Measurements from ENCODE around the gene GON7.
"Not testable (repeated sequence)": the region's sequence is repeated elsewhere in the genome, so short reads cannot be mapped to it uniquely, and the experiment has no call there.

Gene GON7

DNA sequence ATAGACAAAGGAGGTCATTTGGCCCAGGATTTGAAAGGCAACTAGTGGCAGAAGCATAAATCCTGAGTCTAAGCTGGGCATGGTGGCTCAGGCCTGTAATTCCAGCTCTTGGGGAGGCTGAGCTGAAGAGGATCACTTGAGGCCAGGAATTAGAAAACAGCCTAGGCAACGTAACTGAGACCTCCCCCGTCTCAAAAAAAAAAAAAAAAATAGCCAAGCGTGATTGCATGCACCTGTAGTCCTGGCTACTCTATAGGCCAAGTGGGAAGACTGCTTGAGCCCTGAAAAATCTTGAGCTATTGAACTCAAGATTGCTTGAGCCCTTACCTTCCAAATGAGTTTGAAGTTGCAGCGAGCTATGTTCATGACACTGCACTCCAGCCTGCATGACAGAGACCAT lies 7.8 kb downstream of the GON7 start:
- DNase-seq (ENCODE audit: low read depth) = no peak

GRCh38 chr14:93195316-93195999 lies 11.4 kb downstream of the GON7 start:
- no peak for DNase-seq (ENCODE audit: low read depth)

GRCh38 chr14:93186956-93187355 lies 19.9 kb downstream of the GON7 start:
- no peak for DNase-seq (ENCODE audit: low read depth)

DNA sequence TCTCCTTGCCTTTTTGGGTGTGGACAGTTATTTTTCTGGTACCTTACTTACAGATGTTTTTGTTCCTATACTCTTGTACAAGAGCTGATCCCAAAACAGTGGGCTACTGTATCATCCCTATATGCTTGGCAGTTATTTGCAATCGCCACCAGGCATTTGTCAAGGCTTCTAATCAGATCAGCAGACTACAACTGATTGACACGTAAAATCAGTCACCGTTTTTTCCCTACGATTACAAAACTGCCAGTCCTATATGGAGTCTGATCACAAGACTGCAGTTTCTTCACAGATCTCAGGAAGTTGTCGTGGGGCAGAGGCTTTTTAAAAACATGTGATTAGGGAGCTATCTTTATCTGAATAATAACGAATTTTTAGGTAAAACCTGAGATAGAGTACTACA lies 20.4 kb downstream of the GON7 start:
- DNase-seq (ENCODE audit: low read depth) = no peak

DNA sequence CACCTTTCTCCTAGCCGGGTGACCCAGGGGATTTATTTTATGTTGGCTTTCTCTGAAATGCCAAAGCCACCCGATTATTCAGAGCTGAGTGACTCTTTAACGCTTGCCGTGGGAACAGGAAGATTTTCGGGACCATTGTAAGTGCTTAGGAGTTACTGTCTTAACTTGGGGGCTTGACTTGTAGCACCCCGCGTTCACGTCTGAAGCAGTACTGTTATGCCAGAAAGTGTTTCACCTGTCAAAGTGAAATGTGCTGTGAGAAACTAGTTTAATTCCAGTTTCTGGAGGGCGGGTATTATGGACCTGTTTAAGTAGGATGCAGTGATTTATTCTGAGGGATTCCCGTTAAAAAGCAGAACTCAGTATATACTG lies 21.5 kb downstream of the GON7 start:
- DNase-seq (ENCODE audit: low read depth) = no peak

- DNase-seq (ENCODE audit: low read depth) = peak; percentile 84
These were observed 22.2 kb downstream of the GON7 start, which contains the start of the genes LYSET and MOAP1 for GRCh38 chr14:93184391-93185348. LYSET (plus strand) TSS chr14:93185317; CDS start chr14:93185406, 89 bp downstream. MOAP1 (minus strand) TSS chr14:93184897; CDS start chr14:93184242, 655 bp downstream.

DNA sequence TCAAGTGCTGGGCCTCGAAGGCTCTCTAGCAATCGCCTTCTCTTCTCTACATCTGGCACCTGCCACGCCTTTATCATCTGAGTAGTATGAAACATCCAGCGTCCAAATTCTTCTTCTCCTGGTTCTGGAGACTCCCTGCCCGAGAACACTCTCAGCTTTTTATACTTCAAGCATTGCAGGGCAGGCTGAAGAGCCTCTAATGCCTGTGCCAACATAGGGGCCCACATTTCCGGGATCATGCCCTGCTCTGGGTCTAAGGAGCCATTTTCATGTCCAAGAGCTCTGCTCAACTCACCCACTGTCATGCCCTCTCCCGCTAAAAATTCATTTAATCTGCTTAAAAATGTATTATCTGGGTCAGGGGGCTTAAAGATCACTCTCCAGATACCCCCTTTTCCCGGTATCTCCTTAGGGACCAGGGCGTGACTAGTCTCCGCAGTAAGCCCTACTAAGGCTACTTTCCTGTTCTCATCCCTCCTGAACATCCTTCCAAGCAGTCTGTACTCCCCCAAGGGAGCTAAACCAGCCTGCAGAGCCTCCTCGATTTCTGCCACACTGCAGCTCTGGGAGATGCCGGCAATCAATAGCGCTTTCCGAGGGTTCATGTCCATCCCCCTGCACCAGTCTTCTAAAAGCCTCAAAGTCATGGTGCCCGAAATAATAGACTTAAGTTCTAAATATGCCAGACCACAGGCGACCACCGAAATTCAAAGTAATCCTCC lies 23.1 kb downstream of the GON7 start:
- no peak for DNase-seq (ENCODE audit: low read depth)

- DNase-seq (ENCODE audit: low read depth) = no peak
These were observed 31.4 kb downstream of the GON7 start for GRCh38 chr14:93175492-93175891.

DNA sequence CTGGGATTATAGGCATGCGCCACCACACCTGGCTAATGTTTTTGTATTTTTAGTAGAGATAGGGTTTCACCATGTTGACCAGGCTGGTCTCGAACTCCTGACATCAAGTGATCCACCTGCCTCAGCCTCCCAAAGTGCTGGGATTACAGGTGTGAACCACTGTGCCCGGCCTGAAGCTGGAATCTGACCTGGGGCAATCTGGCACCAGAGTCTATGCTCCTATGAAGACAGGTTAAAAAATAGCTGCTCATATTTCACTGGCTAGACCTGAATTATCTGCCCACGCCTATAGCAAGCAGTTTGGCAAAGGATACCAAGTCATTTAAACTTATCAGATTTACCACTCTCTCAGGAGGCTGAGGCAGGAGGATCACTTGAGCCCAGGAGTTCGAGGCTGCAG lies 32.1 kb downstream of the GON7 start:
- not testable (repeated sequence) for DNase-seq (ENCODE audit: low read depth)

DNA sequence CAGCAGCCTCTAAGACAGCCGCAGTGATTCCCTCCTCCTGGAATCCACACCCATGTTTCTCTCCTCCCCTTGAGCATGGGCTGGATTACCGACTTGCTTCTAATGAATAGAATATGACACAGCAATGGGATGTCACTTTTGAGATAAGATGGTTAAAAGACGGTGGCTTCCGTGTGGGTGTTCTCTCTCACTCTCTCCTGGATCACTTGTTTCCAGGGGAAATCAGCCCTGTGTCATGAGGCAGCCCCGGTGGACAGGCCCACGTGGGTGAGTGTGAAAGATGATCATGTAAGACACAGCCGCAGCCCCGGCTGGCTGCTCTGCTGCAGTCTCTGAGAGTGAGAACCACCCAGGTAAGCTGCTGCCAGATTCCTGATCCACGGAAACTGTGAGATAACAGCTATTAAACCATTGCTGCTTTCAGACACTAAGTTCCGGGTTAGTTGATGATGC lies 32.9 kb downstream of the GON7 start:
- DNase-seq (ENCODE audit: low read depth) = no peak

GRCh38 chr14:93171376-93171775 lies 35.5 kb downstream of the GON7 start:
- DNase-seq (ENCODE audit: low read depth) = no peak

DNA sequence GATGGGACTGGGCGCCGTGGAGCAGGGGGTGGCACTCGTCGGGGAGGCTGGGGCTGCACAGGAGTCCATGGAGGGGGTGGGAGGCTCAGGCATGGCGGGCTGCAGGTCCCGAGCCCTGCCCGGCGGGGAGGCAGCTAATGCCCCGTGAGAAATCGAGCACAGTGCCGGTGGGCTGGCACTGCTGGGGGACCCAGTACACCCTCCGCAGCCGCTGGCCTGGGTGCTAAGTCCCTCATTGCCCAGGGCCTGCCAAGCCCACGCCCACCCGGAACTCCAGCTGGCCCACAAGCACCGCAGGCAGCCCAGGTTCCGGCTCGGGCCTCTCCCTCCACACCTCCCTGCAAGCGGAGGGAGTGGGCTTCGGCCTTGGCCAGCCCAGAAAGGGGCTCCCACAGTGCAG lies 36.7 kb downstream of the GON7 start:
- DNase-seq (ENCODE audit: low read depth) = not testable (repeated sequence)

- DNase-seq (ENCODE audit: low read depth) = not testable (repeated sequence)
These were observed 37.2 kb downstream of the GON7 start for GRCh38 chr14:93169619-93170018.

DNA sequence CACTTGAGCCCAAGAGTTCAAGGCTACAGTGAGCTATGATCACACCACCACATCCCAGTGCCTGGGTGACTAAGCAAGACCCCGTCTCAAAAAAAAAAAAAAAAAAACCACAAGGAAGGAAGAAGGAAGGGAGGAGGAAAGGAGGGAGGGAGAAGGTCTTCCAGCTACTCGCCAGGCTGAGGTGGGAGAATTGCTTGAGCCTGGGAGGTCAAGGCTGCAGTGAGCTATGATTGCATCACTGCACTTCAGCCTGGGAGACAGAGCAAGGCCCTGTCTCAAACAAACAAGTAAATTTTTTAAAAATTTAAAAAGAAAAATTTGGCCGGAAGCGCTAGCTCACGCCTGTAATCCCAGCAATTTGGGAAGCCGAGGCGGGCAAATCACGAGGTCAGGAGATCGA lies 38.3 kb downstream of the GON7 start:
- DNase-seq (ENCODE audit: low read depth) = not testable (repeated sequence)

- not testable (repeated sequence) for DNase-seq (ENCODE audit: low read depth)
These were observed 41.3 kb downstream of the GON7 start for GRCh38 chr14:93165271-93166265.

DNA sequence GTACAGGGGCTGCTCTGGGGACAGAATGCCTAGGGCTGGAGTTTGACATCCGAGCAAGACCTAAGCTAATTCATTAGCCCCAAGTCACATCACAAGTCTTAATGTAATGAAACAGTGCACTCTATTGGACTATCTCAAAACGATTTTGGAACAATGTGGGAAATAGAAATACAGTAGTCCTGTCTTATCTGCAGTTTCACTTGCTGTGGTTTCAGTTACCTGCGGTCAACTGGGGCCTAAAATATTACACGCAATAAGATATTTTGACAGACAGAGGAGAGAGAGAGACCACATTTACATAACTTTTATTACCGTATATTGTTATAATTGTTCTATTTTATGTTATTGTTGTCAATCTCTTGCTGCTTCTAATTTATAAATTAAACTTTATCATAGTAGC lies 43.3 kb downstream of the GON7 start:
- DNase-seq (ENCODE audit: low read depth) = no peak

DNA sequence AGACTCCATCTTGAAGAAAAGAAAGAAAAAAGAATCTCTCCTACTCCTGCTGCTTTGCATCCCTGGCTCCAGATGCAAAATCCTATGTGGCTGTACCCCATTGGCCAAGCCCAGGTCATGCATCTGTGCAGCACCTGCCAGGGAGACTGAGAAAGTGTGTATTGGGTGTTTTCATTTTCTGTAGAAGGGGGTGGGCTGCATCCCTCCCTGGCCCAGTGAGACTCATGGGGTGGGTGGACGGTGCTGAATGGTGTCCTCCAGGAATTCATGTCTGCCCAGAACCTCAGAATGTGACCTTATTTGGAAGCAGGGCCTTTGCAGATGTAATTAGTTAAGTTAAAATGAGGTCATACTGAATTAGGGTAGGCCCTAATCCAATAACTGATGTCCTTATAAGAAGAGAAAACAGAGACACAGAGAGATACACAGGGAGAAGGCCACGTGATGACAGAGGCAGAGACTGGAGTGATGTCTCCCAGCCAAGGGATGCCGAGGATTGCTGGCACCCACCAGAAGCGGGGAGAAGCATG lies 45.4 kb downstream of the GON7 start:
- no peak for DNase-seq (ENCODE audit: low read depth)

DNA sequence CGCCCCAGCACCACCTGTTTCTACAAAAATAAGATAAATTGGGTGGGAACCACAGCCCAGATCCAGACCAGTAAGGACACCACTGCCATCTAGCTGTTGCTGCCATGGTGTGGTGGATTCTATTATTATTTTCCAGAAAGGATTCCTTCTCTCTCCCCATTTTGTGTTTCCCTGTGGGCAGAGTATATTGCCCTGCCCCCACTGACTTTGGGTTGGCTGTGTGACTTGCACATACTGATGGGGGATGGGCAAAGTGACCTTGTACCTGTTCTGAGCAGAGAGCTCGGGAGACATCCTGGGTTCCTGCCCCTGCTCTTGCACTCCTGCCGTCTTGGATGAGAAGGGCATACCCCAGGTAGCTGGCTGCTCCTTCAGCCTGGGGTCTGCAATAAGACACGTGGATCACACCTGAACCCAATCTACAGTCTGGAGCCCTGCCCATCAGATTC lies 46.5 kb downstream of the GON7 start:
- DNase-seq (ENCODE audit: low read depth) = no peak

GRCh38 chr14:93159625-93160352 lies 47.1 kb downstream of the GON7 start:
- not testable (repeated sequence) for DNase-seq (ENCODE audit: low read depth)

DNA sequence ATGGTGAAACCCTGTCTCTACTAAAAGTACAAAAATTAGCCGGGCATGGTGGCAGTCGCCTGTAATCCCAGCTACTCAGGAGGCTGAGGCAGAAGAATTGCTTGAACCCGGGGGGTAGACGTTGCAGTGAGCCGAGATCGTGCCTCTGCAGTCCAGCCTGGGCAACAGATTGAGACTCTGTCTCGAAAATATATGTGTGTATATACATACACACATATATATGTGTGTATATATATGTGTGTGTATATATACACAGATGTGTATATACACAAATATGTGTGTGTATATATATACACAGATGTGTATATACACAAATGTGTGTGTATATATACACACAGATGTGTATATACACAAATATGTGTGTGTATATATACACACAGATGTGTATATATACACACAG lies 48.5 kb downstream of the GON7 start:
- not testable (repeated sequence) for DNase-seq (ENCODE audit: low read depth)

All from stimulated activated CD8-positive, alpha-beta memory T cell treated with anti-CD3 and anti-CD28 coated beads, Interleukin-12 subunit alpha, Interleukin-12 subunit beta, amount 100 ng/mL, for 4 hours (primary cell).